HG02938 (cell line): ENCODE data around the gene GPR12.

Source experiments
- ATAC-seq: cut with Tn5 transposase; IDR thresholded peaks from one replicate; pipeline ENCODE4 v1.9.1; 2021; ENCODE audit warnings: mild to moderate bottlenecking, moderate library complexity; ENCODE audit not compliant: unreplicated experiment

The GPR12 gene

GRCh38 chr13:26759907-26760831 lies at the start of gene GPR12:
GPR12 (minus strand) TSS chr13:26760786; CDS start chr13:26759827, 959 bp downstream.
- no peak for ATAC-seq

GRCh38 chr13:26810095-26810494 lies 49.5 kb upstream of the GPR12 start:
- ATAC-seq, result no peak

GRCh38 chr13:26806891-26807290 lies 46.3 kb upstream of the GPR12 start:
- ATAC-seq, result no peak

- no peak for ATAC-seq
Measured at GRCh38 chr13:26787961-26788360, 27.4 kb upstream of the GPR12 start.

GRCh38 chr13:26786651-26787295 lies 26.2 kb upstream of the GPR12 start:
- ATAC-seq, result no peak

- no peak for ATAC-seq
Measured at GRCh38 chr13:26785838-26786630, 25.4 kb upstream of the GPR12 start.

GRCh38 chr13:26784704-26785639 lies 24.4 kb upstream of the GPR12 start:
- no peak for ATAC-seq

- no peak for ATAC-seq
Measured at GRCh38 chr13:26780411-26780810, 19.8 kb upstream of the GPR12 start.

GRCh38 chr13:26779321-26779720 lies 18.7 kb upstream of the GPR12 start:
- no peak for ATAC-seq

GRCh38 chr13:26772531-26772930 lies 11.9 kb upstream of the GPR12 start:
- no peak for ATAC-seq

- ATAC-seq, result no peak
Measured at GRCh38 chr13:26771796-26772195, 11.2 kb upstream of the GPR12 start.

GRCh38 chr13:26762745-26763345 lies 2.3 kb upstream of the GPR12 start:
- no peak for ATAC-seq

- ATAC-seq, result no peak
Measured at GRCh38 chr13:26760832-26761582, 421 bp upstream of the GPR12 start.

GRCh38 chr13:26759249-26759906 lies 1.2 kb downstream of the GPR12 start:
- no peak for ATAC-seq

- no peak for ATAC-seq
Measured at GRCh38 chr13:26758496-26759157, 2.0 kb downstream of the GPR12 start.

- no peak for ATAC-seq
Measured at GRCh38 chr13:26756961-26757360, 3.6 kb downstream of the GPR12 start.

GRCh38 chr13:26752671-26753070 lies 7.9 kb downstream of the GPR12 start:
- ATAC-seq, result no peak

- ATAC-seq, result no peak
Measured at GRCh38 chr13:26749905-26750304, 10.7 kb downstream of the GPR12 start.
